Natural killer cell (primary cell): Measurements from ENCODE around the gene MSI2. TPM values are rescaled to one million over a fixed set of nuclear protein-coding genes. Genes with fewer than 3 reads are reported as not detected.

Experiments used
- ATAC-seq, 3 donors: fragments of 150-1000 bp in 2 of 3; fragments of 200-7000 bp in 1 of 3; cut with Tn5 transposase; 1 replicate in 1 of 3; 2 replicates in 2 of 3; pipeline ENCODE4 v1.10.0; 2021; ENCODE audit warnings: mild to moderate bottlenecking in 2 of 3, moderate library complexity in 2 of 3
- DNase-seq, 2 donors: peaks; one replicate each; pipeline versions ENCODE4 v3.0.0 to v3.0.0-alpha.2; 2013 to 2021; ENCODE audit warnings: mixed read lengths in 1 of 2
- H3K27ac ChIP-seq: one replicate; pipeline ENCODE4 v1.5.1; 2013; ENCODE audit warnings: mild to moderate bottlenecking, low read length
- H3K27me3 ChIP-seq: one replicate; pipeline ENCODE4 v1.6.1; 2013; ENCODE audit warnings: low read length; ENCODE audit not compliant: control insufficient read depth, insufficient read depth
- H3K36me3 ChIP-seq: one replicate; pipeline ENCODE4 v1.6.1; 2013; ENCODE audit warnings: low read length; ENCODE audit not compliant: control insufficient read depth, insufficient read depth
- H3K4me1 ChIP-seq: one replicate; pipeline ENCODE4 v1.6.1; 2013; ENCODE audit warnings: low read length; ENCODE audit not compliant: control insufficient read depth, insufficient read depth
- H3K4me3 ChIP-seq: one replicate; pipeline ENCODE4 v1.5.1; 2013; ENCODE audit warnings: low read length
- H3K9me3 ChIP-seq: one replicate; pipeline ENCODE4 v1.6.1; 2013; ENCODE audit warnings: low read length; ENCODE audit not compliant: control insufficient read depth, insufficient read depth
- H3K27ac Mint-ChIP-seq, 2 donors: one replicate each; pipeline ENCODE4 v1.8.0; 2022; ENCODE audit warnings: mild to moderate bottlenecking in 2 of 2, mixed read lengths in 2 of 2, moderate library complexity in 1 of 2
- H3K27me3 Mint-ChIP-seq, 2 donors: one replicate each; pipeline ENCODE4 v1.8.0; 2022; ENCODE audit warnings: low read depth in 2 of 2, mixed read lengths in 2 of 2
- H3K36me3 Mint-ChIP-seq: one replicate; pipeline ENCODE4 v1.8.0; 2022; ENCODE audit warnings: mixed read lengths
- H3K4me1 Mint-ChIP-seq, 2 donors: one replicate each; pipeline ENCODE4 v1.8.0; 2022; ENCODE audit warnings: mixed read lengths in 2 of 2
- H3K4me3 Mint-ChIP-seq: one replicate; pipeline ENCODE4 v1.8.0; 2022; ENCODE audit warnings: mild to moderate bottlenecking, moderate library complexity, mixed read lengths
- H3K9me3 Mint-ChIP-seq, 2 donors: one replicate each; pipeline ENCODE4 v1.8.0; 2022; ENCODE audit warnings: mixed read lengths in 2 of 2
- CTCF ChIP-seq: fragments of 200-600 bp; IDR thresholded peaks from one replicate; pipeline ENCODE4 v1.8.0; 2022; ENCODE audit warnings: antibody characterized with exemption
- whole genome bisulfite sequencing: methylation state at CpG from one replicate; pipeline ENCODE4 v1.1.7; 2013; ENCODE audit warnings: missing lambda C conversion rate; ENCODE audit not compliant: insufficient coverage; 5-methylcytosine and 5-hydroxymethylcytosine counted together
- intact Hi-C: fragments of 100-400 bp; cut with micrococcal nuclease; formaldehyde crosslinking; loops from one replicate; pipeline ENCODE4 v1.14.2; 2022
- total RNA-seq, 4 donors: library from RNA; stranded (reverse); fragments of 120-200 nt in 1 of 4; gene quantifications; one replicate each; pipeline versions ENCODE4 v1.2.3 to v1.2.4, GENCODE V29; 2013 to 2022

Gene MSI2
- total RNA-seq, 3 donors from 2014 or later (not counting 1 experiment from before 2014, with no cell fraction given): 95.5 to 145 (median 96.8) TPM

GRCh38 chr17:57542510-57542909, 286.2 kb downstream of the MSI2 start:
- TF ChIP-seq CTCF: no peak
- Histone ChIP-seq H3K9me3 (no peaks in the 10 kb centered on the region), H3K27me3 (no peaks in the 10 kb centered on the region), H3K36me3 (no peaks in the 10 kb centered on the region), H3K4me1 (peaks cover 8% of the 10 kb centered on the region), H3K4me3 (no peak overlapping the region), H3K27ac (no peak overlapping the region)
- no peak overlapping the region for H3K27ac Mint-ChIP-seq
- no peaks in the 10 kb centered on the region for H3K27me3 Mint-ChIP-seq
- no peaks in the 10 kb centered on the region for H3K36me3 Mint-ChIP-seq
- peaks cover 7 to 27% of the 10 kb centered on the region in 2 donors for H3K4me1 Mint-ChIP-seq
- 84% methylated on average over 4 of the region's 4 CpGs for WGBS
- H3K4me3 Mint-ChIP-seq: no peak overlapping the region
- intact Hi-C loops: no loop called here
- no peak for ATAC-seq
- no peak for DNase-seq
- H3K9me3 Mint-ChIP-seq: no peaks in the 10 kb centered on the region

GRCh38 chr17:57543230-57543629, 286.9 kb downstream of the MSI2 start:
- H3K4me1 Mint-ChIP-seq: peaks cover 2 to 23% of the 10 kb centered on the region in 2 donors
- H3K27me3 Mint-ChIP-seq: no peaks in the 10 kb centered on the region
- 100% methylated on average over 3 of the region's 4 CpGs for WGBS
- no peaks in the 10 kb centered on the region for H3K9me3 ChIP-seq
- H3K36me3 ChIP-seq: no peaks in the 10 kb centered on the region
- no peak overlapping the region for H3K4me3 ChIP-seq
- H3K36me3 Mint-ChIP-seq: no peaks in the 10 kb centered on the region
- ATAC-seq: no peak
- H3K27ac Mint-ChIP-seq: no peak overlapping the region
- no peaks in the 10 kb centered on the region for H3K27me3 ChIP-seq
- DNase-seq: no peak
- intact Hi-C loops: no loop called here
- peaks cover 4% of the 10 kb centered on the region for H3K4me1 ChIP-seq
- H3K27ac ChIP-seq: no peak overlapping the region
- no peak overlapping the region for H3K4me3 Mint-ChIP-seq
- H3K9me3 Mint-ChIP-seq: no peaks in the 10 kb centered on the region
- no peak for TF ChIP-seq CTCF

GRCh38 chr17:57544401-57544800, 288.1 kb downstream of the MSI2 start:
- Histone ChIP-seq H3K4me1 (peaks cover 3% of the 10 kb centered on the region), H3K27ac (no peak overlapping the region), H3K9me3 (no peaks in the 10 kb centered on the region), H3K36me3 (no peaks in the 10 kb centered on the region), H3K4me3 (no peak overlapping the region), H3K27me3 (no peaks in the 10 kb centered on the region)
- Mint-ChIP-seq H3K4me3 (no peak overlapping the region), H3K9me3 (no peaks in the 10 kb centered on the region), H3K4me1 (peaks cover 6 to 25% of the 10 kb centered on the region in 2 donors), H3K27me3 (peaks cover 0 to 2% of the 10 kb centered on the region in 2 donors), H3K36me3 (no peaks in the 10 kb centered on the region), H3K27ac (no peak overlapping the region)
- DNase-seq: no peak
- WGBS: 98% methylated on average over 3 of the region's 5 CpGs
- no peak for ATAC-seq
- no peak for TF ChIP-seq CTCF
- intact Hi-C loops: no loop called here

DNA sequence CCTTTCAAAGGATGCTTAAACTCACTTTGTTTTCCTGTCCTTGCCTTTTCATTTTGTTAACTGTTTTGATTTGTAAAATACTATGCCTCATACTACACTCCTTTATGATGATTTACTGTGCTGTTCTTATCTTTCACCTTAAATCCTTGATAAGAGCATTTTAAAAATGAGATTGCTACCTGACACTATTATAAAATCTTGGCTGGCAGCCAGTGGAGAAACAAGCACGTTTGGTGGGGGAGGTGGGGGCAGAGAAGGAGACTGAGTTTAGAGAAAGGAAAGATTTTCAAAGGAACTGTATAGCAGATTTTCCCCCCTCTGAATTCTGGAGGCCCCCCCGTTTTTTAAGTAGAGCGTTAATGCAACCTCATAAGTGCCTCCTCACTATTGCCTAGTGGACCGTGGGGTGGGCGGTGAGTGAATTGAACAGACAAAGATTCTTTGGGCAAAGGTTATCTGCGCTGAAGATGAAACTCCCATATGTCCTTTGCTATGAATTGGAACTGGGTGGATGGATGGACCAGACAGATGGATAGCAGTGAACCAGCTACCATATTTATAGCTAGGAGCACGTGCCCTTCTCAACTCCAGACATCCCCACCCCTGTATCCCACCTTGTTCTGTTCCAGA, 288.6 kb downstream of the MSI2 start:
- DNase-seq: no peak

More for the DNA sequence above, 288.6 kb downstream of the MSI2 start:
- no peak for TF ChIP-seq CTCF
- Histone ChIP-seq H3K27me3 (no peaks in the 10 kb centered on the region), H3K4me3 (no peak overlapping the region), H3K36me3 (no peaks in the 10 kb centered on the region), H3K4me1 (peaks cover 3% of the 10 kb centered on the region), H3K27ac (no peak overlapping the region), H3K9me3 (no peaks in the 10 kb centered on the region)
- 87% methylated on average over 7 of the region's 7 CpGs for WGBS
- Mint-ChIP-seq H3K36me3 (no peaks in the 10 kb centered on the region), H3K27me3 (peaks cover 0 to 6% of the 10 kb centered on the region in 2 donors), H3K9me3 (no peaks in the 10 kb centered on the region), H3K4me3 (no peak overlapping the region), H3K27ac (no peak overlapping the region), H3K4me1 (peaks cover 10 to 27% of the 10 kb centered on the region in 2 donors)
- ATAC-seq: no peak
- intact Hi-C loops: no loop called here
